Neural cell (in vitro differentiated cells): ENCODE data around the gene SUN1.

Source experiments
- CTCF ChIP-seq: fragments of 450-650 bp; IDR thresholded peaks from 2 replicates; pipeline ENCODE4 v1.5.1; 2014; ENCODE audit warnings: antibody characterized with exemption, mild to moderate bottlenecking, moderate library complexity; ENCODE audit not compliant: poor library complexity, severe bottlenecking
- EZH2 ChIP-seq: fragments of 200-600, 300-800 bp; shearing (Covaris generic), sonication (generic); IDR thresholded peaks from 2 replicates; pipeline ENCODE4 v1.6.1; 2014; ENCODE audit warnings: antibody characterized with exemption, low read length, borderline replicate concordance, mild to moderate bottlenecking; ENCODE audit not compliant: insufficient read depth, poor library complexity, severe bottlenecking
- POLR2AphosphoS5 ChIP-seq: IDR thresholded peaks from 2 replicates; pipeline ENCODE4 v1.6.1; 2012
- REST ChIP-seq: IDR thresholded peaks from 2 replicates; pipeline ENCODE4 v1.6.1; 2012; ENCODE audit warnings: borderline replicate concordance
- SMC3 ChIP-seq: fragments of 450-650 bp; conservative IDR thresholded peaks from 2 replicates; pipeline ENCODE4 v1.6.1; 2014; ENCODE audit warnings: antibody characterized with exemption, mild to moderate bottlenecking, moderate library complexity; ENCODE audit not compliant: poor library complexity

GRCh38 chr7:868189-868486 lies 35.9 kb downstream of the SUN1 start:
- TF ChIP-seq SMC3 = no peak
- TF ChIP-seq CTCF = no peak
- TF ChIP-seq EZH2 = no peak
- no peak for TF ChIP-seq POLR2AphosphoS5
- TF ChIP-seq REST = no peak
